ENCODE results near the gene HOXB6.

The HOXB6 gene

GRCh38 chr17:48556229-48556575, 48.6 kb downstream of the HOXB6 start:
- no peak for DNase-seq

- no peak for DNase-seq
These were observed 49.2 kb downstream of the HOXB6 start for GRCh38 chr17:48555258-48556228.

- no peak for DNase-seq
These were observed 50.2 kb downstream of the HOXB6 start for GRCh38 chr17:48554412-48555257.

DNA sequence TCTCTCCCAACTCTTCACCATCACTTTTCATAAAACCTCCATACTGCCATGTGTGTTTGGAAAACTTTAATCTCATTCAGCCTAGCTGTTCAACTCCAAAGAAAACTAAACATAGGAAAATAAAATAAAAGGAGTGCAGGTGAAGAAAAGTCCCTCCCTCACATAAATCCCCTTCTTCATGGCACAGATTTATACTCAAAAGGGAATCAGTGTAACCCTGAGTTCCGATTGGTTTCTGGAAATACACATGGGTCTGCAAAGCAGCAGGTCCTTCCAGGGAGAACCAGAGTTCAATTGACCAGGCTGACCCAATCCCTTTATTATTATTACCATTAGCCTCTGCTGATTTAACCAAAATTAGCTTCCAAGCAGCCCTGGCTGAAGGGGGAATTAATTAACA, 51.0 kb downstream of the HOXB6 start:
- DNase-seq = no peak

- DNase-seq = no peak
These were observed 51.6 kb downstream of the HOXB6 start for GRCh38 chr17:48553190-48553547.

DNA sequence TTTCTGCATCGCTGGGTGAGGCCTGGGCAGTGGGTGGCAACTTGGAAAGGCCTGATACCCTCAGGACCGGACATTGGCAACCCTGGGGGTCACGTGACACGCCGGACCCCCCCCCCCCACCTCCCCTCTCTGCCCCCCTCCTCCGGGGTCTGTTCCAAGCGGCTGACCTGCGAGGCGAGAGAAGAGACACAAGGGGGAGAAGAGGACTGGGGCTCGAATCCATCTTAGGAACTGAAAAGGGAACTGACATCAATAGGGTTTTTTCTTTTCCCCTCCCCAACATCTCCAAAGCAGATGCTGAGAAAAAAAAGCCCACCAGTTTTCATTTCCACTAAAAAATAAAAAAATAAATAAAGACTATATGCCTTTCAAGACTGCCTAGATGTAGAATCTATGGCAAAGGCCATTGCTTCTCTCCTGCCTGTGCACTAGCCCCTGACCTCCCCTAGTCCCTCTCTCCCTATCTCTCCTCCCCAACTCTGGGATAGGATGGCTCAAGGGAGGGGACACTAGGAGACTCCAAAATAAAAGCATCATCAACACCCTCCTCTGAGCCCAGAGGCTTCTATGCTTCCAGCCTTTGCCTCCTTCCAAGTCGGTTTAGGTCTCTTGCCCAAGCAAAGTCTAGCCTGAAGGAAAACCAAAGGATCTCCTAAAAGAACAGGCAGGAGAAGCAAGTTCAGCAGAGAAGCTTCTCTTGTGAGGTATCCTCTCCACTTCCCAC, 52.2 kb downstream of the HOXB6 start:
- DNase-seq = no peak

GRCh38 chr17:48551596-48552465, 53.0 kb downstream of the HOXB6 start:
- no peak for DNase-seq

DNA sequence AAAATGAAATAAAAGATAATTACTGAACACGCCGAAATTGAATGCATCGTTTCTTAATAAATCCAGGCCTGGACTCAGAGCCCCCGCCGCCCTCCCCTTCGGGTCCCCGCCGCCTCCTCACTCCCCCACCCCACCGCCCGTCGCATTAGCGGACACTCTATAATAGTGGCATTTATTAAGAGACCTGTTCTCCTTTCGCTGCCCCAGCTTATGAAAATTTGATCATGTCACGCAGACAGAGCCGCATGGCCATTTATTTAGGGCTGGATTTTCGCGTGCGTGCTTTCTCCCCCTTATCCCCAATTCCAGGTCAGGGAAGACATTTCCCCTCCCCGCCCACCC, 53.6 kb downstream of the HOXB6 start:
- no peak for DNase-seq

GRCh38 chr17:48550502-48551213, 54.1 kb downstream of the HOXB6 start:
- DNase-seq = no peak

- no peak for DNase-seq
These were observed 54.8 kb downstream of the HOXB6 start for GRCh38 chr17:48549914-48550501.

GRCh38 chr17:48549281-48549630, 55.5 kb downstream of the HOXB6 start:
- no peak for DNase-seq

- DNase-seq = no peak
These were observed 56.1 kb downstream of the HOXB6 start for GRCh38 chr17:48548523-48549280.

- no peak for DNase-seq
These were observed 56.8 kb downstream of the HOXB6 start for GRCh38 chr17:48547808-48548522.

DNA sequence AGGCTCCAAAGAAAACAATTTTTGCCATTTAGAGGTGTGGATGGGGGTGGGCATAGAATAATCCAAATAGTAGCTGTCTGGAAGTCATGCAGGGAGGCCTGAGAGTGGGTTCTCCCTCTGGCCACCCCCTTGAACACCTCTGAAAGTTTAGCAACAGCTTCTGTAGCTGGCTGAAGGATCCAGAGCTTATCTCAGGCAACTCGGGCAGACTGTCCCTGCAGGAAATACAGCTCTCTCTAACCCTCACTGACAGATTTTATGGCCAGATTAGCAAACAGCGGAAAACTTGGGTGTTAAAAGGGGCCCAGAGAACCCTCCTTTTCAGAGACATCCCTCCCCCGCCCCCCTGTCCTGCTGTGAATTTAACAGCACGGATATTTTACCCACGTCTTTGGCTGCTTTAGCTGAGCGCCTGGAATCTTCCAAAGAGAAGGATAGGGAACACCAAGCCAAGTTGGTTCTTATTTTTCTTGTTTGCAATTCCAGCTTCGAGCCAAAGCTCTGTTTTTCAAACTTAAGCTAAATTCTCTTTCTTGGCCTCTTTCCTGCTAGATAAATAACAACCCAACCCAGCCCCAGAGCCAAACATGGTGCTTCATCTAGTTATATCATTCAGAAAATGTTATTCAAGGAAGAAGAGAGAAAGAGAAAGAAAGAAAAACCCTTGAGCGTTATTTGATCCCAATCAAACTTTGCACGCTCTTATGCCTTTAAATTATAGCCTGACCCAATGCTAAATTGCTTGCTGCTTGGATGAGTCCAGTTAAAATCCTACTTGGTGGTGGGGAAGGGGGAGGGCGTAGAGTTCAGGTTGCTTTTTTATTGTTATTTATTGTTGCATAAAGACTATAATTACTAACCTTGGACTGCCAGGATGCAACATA, 57.6 kb downstream of the HOXB6 start:
- no peak for DNase-seq

DNA sequence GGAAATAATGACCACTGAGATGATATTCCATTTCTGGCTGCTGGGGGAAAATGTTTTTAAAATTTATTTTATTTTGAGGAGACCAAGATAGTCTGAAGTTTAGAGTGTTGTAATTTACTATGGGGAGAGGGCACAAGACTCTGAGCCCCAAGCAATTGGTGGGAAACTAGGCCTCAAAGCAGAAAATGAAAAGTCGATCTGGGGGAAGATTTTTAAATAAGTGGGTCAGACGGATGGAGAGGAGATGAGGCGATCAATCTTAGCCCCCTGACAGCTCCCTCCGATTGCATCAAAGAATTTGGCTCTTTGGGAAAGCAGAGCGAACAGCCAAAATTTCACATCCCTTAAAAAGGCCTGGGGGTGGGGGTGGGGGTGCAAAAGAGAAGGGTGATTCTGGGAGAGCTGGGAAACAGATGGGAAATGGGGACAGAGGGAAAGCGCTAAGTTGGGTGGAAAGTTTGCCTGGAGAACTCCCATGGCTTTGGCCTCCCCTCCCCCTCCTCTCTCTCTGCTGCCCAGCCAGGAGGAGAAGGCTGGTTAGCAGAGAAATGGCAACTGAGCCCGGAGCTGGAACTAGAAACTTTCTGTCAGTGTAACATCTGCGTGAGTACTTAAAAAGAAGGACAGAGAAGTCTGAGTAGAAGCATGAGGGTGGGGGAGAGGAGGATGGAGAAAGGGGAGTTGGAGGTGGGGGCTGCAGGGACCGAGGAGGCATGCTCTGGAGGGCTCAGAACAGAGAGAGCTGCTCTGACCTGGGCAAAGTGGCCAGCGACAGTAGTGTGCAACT, 58.5 kb downstream of the HOXB6 start:
- DNase-seq = no peak

All from anterior cingulate cortex (tissue), 58 donors.